NCI-H187 treated with DMSO at 0.1 percent for 48 hours (cell line): ENCODE data around the gene FAM184B.

Source experiments
- DNase-seq: peaks from one replicate; lab custom pipeline; 2025; lab: John Stamatoyannopoulos, UW

The FAM184B gene

GRCh38 chr4:17773135-17773698 is 8.2 kb downstream of the FAM184B start:
- no peak for DNase-seq

GRCh38 chr4:17771284-17771908 is 10.0 kb downstream of the FAM184B start:
- no peak for DNase-seq

GRCh38 chr4:17770845-17771244 is 10.6 kb downstream of the FAM184B start:
- no peak for DNase-seq

GRCh38 chr4:17769406-17770174 is 11.8 kb downstream of the FAM184B start:
- no peak for DNase-seq

- DNase-seq, result no peak
These were observed 14.5 kb downstream of the FAM184B start for GRCh38 chr4:17766826-17767458.

- DNase-seq, result no peak
These were observed 15.7 kb downstream of the FAM184B start for GRCh38 chr4:17765514-17766286.

- no peak for DNase-seq
These were observed 17.5 kb downstream of the FAM184B start for GRCh38 chr4:17763931-17764330.

GRCh38 chr4:17763416-17763815 is 18.0 kb downstream of the FAM184B start:
- no peak for DNase-seq

GRCh38 chr4:17762726-17763125 is 18.7 kb downstream of the FAM184B start:
- peak; percentile 41 for DNase-seq

- DNase-seq, result no peak
These were observed 20.4 kb downstream of the FAM184B start for GRCh38 chr4:17761062-17761461.

GRCh38 chr4:17760626-17761025 is 20.8 kb downstream of the FAM184B start:
- no peak for DNase-seq

- peak; percentile 96 for DNase-seq
These were observed 22.9 kb downstream of the FAM184B start for GRCh38 chr4:17758485-17758884.

GRCh38 chr4:17757621-17758020 is 23.8 kb downstream of the FAM184B start:
- DNase-seq, result no peak

- no peak for DNase-seq
These were observed 27.8 kb downstream of the FAM184B start for GRCh38 chr4:17753646-17754045.

- no peak for DNase-seq
These were observed 40.7 kb downstream of the FAM184B start for GRCh38 chr4:17740702-17741101.

GRCh38 chr4:17736484-17736883 is 44.9 kb downstream of the FAM184B start:
- DNase-seq, result no peak

- DNase-seq, result no peak
These were observed 54.5 kb downstream of the FAM184B start for GRCh38 chr4:17726911-17727310.

- DNase-seq, result no peak
These were observed 57.8 kb downstream of the FAM184B start for GRCh38 chr4:17723648-17724047.

GRCh38 chr4:17722356-17722700 is 59.1 kb downstream of the FAM184B start:
- no peak for DNase-seq

- no peak for DNase-seq
These were observed 59.7 kb downstream of the FAM184B start for GRCh38 chr4:17721496-17722355.

GRCh38 chr4:17719106-17719505 is 62.3 kb downstream of the FAM184B start:
- no peak for DNase-seq
